ENCODE data around the gene TMEM250.

Gene TMEM250

DNA sequence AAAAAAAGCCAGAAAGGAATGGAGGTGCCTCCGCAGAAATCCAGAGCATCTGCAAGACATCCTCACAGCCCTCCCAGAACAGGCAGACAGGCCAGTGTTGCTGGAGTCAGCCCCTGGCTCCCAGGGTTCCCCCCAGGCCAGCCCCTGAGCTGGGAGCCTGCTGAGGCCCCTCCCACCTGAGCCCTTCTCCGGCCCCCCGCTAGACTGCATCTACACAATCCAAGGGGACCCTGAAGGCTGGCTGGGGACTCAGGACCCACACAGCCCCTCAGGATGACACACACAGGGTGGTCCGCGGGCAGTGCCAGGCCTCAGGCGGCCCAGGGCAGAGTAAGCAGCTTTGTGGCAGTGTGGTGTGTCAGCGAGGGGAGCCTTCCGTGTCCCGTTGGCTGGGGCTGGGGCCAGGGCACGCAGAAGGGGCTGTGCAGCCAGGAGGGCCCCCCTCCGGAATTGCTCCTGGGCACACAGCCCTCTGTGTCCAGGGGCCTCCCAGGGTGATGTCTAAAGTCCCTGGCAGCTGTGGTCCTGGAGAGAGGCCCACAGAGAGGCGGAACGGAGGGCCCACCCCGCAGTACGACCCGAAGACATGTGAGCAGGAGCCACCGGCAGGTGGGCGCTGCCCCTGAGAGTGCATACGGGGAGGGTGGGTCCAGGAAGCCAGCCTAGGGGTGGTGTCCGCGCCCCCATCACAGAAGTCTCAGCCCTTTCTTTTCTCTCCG lies 2.9 kb downstream of the TMEM250 start:
- FAIRE-seq (no peak), DNase-seq (ENCODE audit: insufficient read length) (no peak)
- TF ChIP-seq TAF1 (IDR thresholded peaks at IDR 0.05; ENCODE audit: borderline replicate concordance, low read depth, low read length): no peak
- no peak for TF ChIP-seq POLR2AphosphoS5 (IDR thresholded peaks at IDR 0.05; ENCODE audit: low read depth, low read length)

DNA sequence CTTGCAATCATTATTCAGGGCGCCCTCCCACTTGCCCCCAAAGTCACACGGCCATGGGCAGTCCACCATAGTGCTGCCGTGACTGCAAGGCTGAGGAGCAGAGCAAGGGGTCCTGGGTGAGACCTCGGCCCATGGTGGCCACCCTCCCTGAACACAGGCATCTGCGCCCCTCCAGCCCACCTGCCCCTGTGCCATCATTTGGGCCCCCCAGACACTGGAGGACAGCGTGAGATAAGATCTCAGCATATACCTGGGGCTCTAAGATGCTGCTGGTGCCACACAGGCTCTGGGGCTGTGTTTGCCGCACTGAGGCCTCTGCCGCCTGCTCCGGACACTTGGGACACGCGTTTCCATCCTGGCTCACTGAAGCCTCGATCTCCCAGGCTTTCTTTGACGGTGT lies 3.5 kb downstream of the TMEM250 start:
- no peak for TF ChIP-seq POLR2A (IDR thresholded peaks at IDR 0.05; ENCODE audit: low read depth, low read length)
- no peak for TF ChIP-seq POLR2AphosphoS5 (IDR thresholded peaks at IDR 0.05; ENCODE audit: low read depth, low read length)
- no peak for TF ChIP-seq TAF1 (IDR thresholded peaks at IDR 0.05; ENCODE audit: borderline replicate concordance, low read depth, low read length)
- no peak for FAIRE-seq
- no peak for DNase-seq (ENCODE audit: insufficient read length)

DNA sequence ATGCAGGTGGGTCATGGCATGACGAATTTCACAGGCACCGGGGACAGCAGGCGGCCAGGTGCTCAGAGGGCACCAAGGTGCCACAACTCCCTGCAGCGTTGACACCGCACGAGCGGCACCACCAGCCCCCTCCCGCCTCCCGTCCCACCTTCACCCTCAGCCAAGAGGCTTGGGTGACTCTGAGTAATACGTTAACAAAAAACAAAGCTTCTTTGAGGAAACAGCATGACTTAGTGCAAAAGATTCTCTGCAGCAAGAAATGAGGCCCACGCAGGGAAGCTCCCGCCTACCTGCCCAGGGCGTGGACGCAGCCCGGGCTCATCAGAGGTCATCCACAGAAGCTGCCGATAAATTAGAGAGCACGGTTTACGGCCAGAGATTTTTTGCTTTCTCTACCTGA lies 4.1 kb downstream of the TMEM250 start:
- FAIRE-seq: no peak
- TF ChIP-seq TAF1 (IDR thresholded peaks at IDR 0.05; ENCODE audit: borderline replicate concordance, low read depth, low read length) (no peak), POLR2AphosphoS5 (IDR thresholded peaks at IDR 0.05; ENCODE audit: low read depth, low read length) (no peak), POLR2A (IDR thresholded peaks at IDR 0.05; ENCODE audit: low read depth, low read length) (no peak)
- DNase-seq (ENCODE audit: insufficient read length): no peak

DNA sequence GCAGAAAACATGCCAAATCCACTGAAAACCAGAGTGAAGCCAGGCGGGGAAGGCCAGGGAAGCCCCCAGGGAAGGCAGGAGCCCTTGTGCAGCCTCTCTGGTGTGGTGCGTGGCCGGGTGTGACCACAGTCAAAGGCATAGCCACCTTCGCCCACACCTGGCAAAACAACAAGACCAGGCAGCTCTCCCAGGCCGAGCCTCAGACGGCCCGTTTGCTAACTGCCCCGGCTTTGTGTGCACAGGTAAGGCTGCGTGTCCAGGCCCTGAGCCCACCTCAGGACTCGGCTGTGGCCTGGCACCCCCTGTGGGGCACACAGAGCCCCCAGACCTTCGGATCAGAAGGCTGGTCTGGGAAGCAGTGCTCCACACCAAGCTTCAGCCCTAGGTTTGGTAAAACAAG lies 6.1 kb downstream of the TMEM250 start:
- DNase-seq (ENCODE audit: insufficient read length): no peak
- no peak for FAIRE-seq
- no peak for TF ChIP-seq TAF1 (IDR thresholded peaks at IDR 0.05; ENCODE audit: borderline replicate concordance, low read depth, low read length)
- no peak for TF ChIP-seq POLR2A (IDR thresholded peaks at IDR 0.05; ENCODE audit: low read depth, low read length)
- TF ChIP-seq POLR2AphosphoS5 (IDR thresholded peaks at IDR 0.05; ENCODE audit: low read depth, low read length): no peak; the same call in 1 of the 2 replicates

DNA sequence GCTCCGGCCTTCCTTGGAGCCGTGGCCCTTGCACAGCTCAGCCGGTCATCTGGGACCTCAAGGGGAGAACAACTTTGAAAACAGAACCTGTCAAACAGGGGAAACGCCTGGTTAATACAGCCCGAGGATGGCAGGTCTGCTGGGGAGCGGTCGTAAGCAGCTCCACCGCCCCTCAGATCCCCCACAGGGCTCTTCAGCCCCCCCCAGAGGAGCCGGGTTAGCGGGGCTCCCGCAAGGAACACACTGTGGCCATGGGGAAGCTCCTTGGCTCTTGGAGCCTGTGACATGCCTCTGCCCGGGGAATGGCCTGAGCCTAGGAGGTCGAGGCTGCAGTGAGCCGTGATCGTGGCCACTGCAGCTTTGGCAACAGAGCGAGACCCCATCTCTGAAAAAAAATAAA lies 6.8 kb downstream of the TMEM250 start:
- no peak for FAIRE-seq
- no peak for TF ChIP-seq TAF1 (IDR thresholded peaks at IDR 0.05; ENCODE audit: borderline replicate concordance, low read depth, low read length)
- TF ChIP-seq POLR2AphosphoS5 (IDR thresholded peaks at IDR 0.05; ENCODE audit: low read depth, low read length): no peak
- no peak for TF ChIP-seq POLR2A (IDR thresholded peaks at IDR 0.05; ENCODE audit: low read depth, low read length)
- DNase-seq (ENCODE audit: insufficient read length): no peak

DNA sequence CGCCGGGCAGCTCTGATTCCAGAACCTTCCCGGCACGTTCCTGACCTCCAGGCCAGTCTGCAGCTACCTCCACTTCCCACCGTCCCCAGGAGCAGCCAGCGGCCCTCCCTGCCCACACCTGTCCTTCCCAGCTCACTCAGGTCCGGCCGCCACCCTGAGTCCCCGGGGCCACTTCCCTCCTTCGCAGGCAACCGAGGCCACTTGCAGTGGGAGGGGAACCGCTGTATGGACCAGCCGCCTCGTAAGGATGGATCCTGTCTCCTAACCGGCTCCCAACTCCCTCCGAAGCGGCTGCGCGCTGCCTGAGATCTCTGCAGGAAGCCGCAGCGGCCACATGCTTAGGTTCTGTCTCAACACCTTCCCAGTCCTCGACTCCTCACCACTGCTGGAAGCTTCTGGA lies 7.5 kb downstream of the TMEM250 start:
- no peak for TF ChIP-seq POLR2AphosphoS5 (IDR thresholded peaks at IDR 0.05; ENCODE audit: low read depth, low read length)
- no peak for TF ChIP-seq TAF1 (IDR thresholded peaks at IDR 0.05; ENCODE audit: borderline replicate concordance, low read depth, low read length)
- TF ChIP-seq POLR2A (IDR thresholded peaks at IDR 0.05; ENCODE audit: low read depth, low read length): no peak
- FAIRE-seq (no peak), DNase-seq (ENCODE audit: insufficient read length) (no peak)

DNA sequence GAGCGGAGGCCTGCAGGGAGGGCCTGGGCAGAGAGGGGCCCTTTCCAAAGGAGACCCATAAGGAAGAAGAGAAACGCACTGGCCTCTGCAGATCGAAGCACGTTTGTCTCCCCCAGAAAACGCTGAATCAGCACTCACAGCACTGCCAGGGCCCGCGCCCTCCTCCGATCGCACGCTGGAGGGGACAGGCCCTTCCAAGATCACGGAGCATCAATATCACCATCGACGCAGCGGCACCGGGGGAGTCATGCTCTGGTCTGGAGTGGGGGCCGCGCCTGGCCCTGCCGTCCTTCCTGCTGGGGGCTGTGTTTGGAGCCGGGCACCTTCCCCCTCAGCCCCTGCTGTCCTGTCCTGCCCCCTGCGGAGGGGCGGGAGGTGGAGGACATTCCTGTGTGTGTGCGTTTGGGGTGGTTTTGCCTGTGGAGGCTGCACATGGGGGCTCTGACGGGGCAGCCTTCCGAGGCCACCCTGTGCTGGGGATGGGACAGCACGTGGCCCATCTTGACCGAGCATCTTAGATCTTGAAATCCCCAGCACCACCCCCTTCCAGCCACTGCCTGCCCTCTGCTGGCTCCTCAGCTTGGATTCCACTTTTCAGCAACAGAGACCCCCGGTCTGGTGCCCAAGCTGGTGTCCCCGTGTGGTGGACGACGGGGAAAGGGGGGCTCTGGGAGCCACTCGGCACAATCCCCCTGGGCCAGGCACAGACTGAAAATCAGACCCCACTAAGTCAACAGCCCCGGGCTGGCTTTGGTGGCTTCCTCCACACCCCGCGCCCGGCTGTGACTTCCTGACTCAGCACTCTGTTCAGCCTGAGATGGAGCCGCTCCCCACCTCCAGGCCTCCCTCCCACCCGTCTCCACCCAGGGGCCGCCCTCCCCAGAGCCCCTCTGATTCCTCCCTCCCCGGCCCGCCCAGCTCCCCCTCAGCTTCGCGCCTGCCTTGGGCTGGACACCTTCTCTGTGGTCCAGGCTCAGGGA lies 8.3 kb downstream of the TMEM250 start:
- no peak for DNase-seq (ENCODE audit: insufficient read length)
- peak; percentile 18; the same call in 1 of the 2 replicates for TF ChIP-seq POLR2AphosphoS5 (IDR thresholded peaks at IDR 0.05; ENCODE audit: low read depth, low read length)
- TF ChIP-seq TAF1 (IDR thresholded peaks at IDR 0.05; ENCODE audit: borderline replicate concordance, low read depth, low read length): no peak
- TF ChIP-seq POLR2A (IDR thresholded peaks at IDR 0.05; ENCODE audit: low read depth, low read length): peak; percentile 45
- no peak for FAIRE-seq

DNA sequence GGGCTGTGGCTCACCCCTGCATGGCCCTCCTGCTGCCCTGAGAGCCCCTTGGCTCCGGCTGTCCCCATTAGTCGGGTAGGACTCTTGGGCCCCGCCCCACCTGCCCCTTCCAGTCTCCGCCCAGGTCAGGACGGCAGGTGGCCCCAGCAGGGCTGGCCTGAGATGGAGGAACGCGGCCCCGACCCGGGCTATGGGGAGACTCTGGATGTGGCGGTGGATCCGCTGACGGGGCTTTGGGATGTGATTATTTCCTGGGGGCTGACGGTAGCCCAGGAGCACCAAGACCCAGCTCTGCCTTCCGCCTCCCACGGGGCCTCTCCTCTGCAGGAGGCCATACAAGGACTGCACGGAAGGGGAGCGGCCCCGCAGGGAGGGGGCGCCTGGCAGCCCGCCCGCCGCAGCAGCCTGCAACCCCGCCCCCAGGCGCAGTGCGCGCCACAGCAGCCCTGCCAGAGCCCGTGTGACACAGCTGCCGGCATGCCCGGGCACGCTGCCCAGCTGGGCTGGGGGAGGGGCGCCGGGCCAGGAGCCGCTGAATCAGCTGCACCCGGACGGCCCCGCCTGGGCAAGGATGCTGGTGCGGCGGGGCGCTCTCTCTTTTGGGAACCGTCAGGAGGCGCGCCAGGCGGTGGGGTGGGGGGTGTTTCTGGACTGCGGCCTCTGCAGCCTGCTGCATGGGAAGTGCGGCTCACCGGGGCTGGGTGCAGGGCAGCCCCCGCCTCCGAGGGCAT lies 9.2 kb downstream of the TMEM250 start:
- TF ChIP-seq POLR2A (IDR thresholded peaks at IDR 0.05; ENCODE audit: low read depth, low read length) (peak; percentile 66; the same call in 1 of the 2 replicates), TAF1 (IDR thresholded peaks at IDR 0.05; ENCODE audit: borderline replicate concordance, low read depth, low read length) (0 out of 2 replicates have a peak, but pooled peaks have one; percentile 51), POLR2AphosphoS5 (IDR thresholded peaks at IDR 0.05; ENCODE audit: low read depth, low read length) (no peak)
- FAIRE-seq (peak; percentile 97), DNase-seq (ENCODE audit: insufficient read length) (peak; percentile 87)

DNA sequence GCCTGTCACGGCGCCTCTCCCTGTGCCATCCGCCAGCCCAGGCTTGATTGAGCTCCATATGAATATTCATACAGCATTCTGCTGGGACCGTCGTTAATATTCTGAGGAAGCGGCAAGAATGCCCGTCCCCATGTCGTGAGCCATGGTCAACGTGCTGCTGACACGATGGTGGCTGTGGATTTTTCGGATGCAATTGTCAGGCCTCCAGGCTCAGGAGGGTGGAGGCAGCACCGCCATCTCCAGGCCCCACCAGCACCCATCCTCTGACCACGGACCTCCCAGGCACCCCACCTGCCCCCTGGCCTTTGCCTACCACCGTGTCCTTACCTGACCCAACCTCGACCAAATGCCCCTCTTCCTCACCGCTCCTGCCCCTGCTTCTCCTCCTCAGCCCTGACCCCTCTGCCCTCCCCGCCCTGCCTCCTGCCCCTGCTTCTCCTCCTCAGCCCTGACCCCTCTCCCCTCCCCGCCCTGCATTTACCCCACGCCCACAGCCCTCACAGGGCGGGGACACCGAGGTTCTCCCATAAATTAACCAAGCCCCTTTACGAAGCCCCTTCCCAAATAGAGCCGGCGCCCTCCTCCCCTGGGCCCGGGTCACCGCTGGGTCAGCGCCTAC lies 9.9 kb downstream of the TMEM250 start:
- TF ChIP-seq POLR2A (IDR thresholded peaks at IDR 0.05; ENCODE audit: low read depth, low read length) (no peak), POLR2AphosphoS5 (IDR thresholded peaks at IDR 0.05; ENCODE audit: low read depth, low read length) (no peak), TAF1 (IDR thresholded peaks at IDR 0.05; ENCODE audit: borderline replicate concordance, low read depth, low read length) (no peak)
- FAIRE-seq (no peak), DNase-seq (ENCODE audit: insufficient read length) (no peak)

DNA sequence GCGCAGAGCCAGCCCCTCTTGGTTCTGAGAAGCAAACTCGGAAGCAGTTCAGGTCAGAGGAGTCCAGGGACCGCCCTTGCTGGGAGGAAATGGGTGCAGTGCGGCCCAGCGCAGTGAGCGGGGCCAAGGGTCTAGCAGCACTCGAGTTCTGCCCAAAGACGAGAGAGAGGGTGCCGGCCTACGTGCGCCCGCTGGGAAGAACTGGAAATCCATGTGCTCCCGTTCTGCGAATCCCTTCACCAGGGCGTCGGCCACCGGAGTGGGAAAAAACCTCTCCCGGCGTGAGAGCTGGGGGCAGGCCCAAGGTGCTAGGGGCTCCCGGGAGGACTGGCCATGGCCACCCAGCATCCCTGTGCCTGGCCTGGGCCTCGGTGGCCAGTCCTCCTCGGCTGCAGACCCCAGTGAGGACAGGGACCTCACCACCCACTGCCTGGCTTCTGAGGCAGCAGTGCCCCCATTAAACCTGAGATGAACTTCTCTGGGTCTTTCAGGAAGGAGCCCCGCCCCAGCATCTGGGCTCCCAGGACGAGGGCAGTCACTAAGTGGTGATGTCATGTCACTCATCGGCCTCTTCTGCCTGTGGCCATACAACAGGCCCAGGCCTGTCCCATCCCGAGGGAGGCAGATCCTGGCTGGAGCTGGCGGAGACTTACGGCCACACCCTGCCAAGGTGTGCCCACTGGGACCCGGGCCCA lies 10.6 kb downstream of the TMEM250 start:
- FAIRE-seq: no peak
- no peak for DNase-seq (ENCODE audit: insufficient read length)

More for the DNA sequence above, 10.6 kb downstream of the TMEM250 start:
- TF ChIP-seq POLR2A (IDR thresholded peaks at IDR 0.05; ENCODE audit: low read depth, low read length) (no peak), POLR2AphosphoS5 (IDR thresholded peaks at IDR 0.05; ENCODE audit: low read depth, low read length) (no peak), TAF1 (IDR thresholded peaks at IDR 0.05; ENCODE audit: borderline replicate concordance, low read depth, low read length) (no peak)

Data from GM12892 (cell line).